Measurements from ENCODE around the gene RBM8A.

Gene RBM8A

GRCh38 chr1:145956781-145957442 is 29.6 kb upstream of the RBM8A start:
- no peaks in the 10 kb centered on the region for H3K27me3 ChIP-seq (replicated peaks in 2 of 5; ENCODE audit: control insufficient read depth in 4 of 5, insufficient read depth in 5 of 5, low read length in 4 of 5)
- WGBS (ENCODE audit: insufficient coverage): 3% methylated on average over 3 of the region's 3 CpGs
- CTCF ChIA-PET: interaction anchor here (1.1 to 1.9 kb wide), 6 partner anchors 9 to 85 kb away, joined by 3 to 9 read pairs (median 4); no protein-coding TSS in a partner anchor

GRCh38 chr1:145956361-145956760 is 29.1 kb upstream of the RBM8A start:
- ChIA-PET POLR2A (no interaction called here), CTCF (interaction anchor here (0.6 to 1.4 kb wide), 2 partner anchors 9 to 42 kb away, joined by 3 read pairs; no protein-coding TSS in a partner anchor)
- no peak for DNase-seq
- Histone ChIP-seq H3K4me3 (ENCODE audit: control insufficient read depth in 1 of 7, extremely low read depth in 1 of 7, insufficient read depth in 4 of 7, low read depth in 2 of 7, low read length in 6 of 7) (peak overlapping the region in 6 of 7 experiments; percentile 81 to 95 (median 86)), H3K36me3 (ENCODE audit: control insufficient read depth in 4 of 4, insufficient read depth in 4 of 4, low read length in 3 of 4) (peaks cover 0 to 6% (median 4%) of the 10 kb centered on the region in 4 experiments), H3K27ac (ENCODE audit: insufficient read depth in 1 of 2, low read depth in 1 of 2, low read length in 2 of 2, poor library complexity in 1 of 2, severe bottlenecking in 2 of 2) (peak overlapping the region; percentile 26 to 87), H3K27me3 (replicated peaks in 2 of 5; ENCODE audit: control insufficient read depth in 4 of 5, insufficient read depth in 5 of 5, low read length in 4 of 5) (no peaks in the 10 kb centered on the region), H3K4me1 (ENCODE audit: control extremely low read depth in 1 of 4, control insufficient read depth in 4 of 4, insufficient read depth in 4 of 4, low read length in 3 of 4) (peaks cover 29 to 60% (median 49%) of the 10 kb centered on the region in 4 experiments), H3K9me3 (ENCODE audit: control extremely low read depth in 1 of 5, control insufficient read depth in 4 of 5, insufficient read depth in 2 of 5, low read depth in 1 of 5, low read length in 4 of 5) (no peaks in the 10 kb centered on the region)

More at GRCh38 chr1:145956781-145957442, 29.6 kb upstream of the RBM8A start:
- Histone ChIP-seq H3K27ac (ENCODE audit: insufficient read depth in 1 of 2, low read depth in 1 of 2, low read length in 2 of 2, poor library complexity in 1 of 2, severe bottlenecking in 2 of 2) (peak overlapping the region; percentile 61 to 87), H3K36me3 (ENCODE audit: control insufficient read depth in 4 of 4, insufficient read depth in 4 of 4, low read length in 3 of 4) (peaks cover 0 to 6% (median 3%) of the 10 kb centered on the region in 4 experiments), H3K4me1 (ENCODE audit: control extremely low read depth in 1 of 4, control insufficient read depth in 4 of 4, insufficient read depth in 4 of 4, low read length in 3 of 4) (peaks cover 29 to 65% (median 54%) of the 10 kb centered on the region in 4 experiments), H3K4me3 (ENCODE audit: control insufficient read depth in 1 of 7, extremely low read depth in 1 of 7, insufficient read depth in 4 of 7, low read depth in 2 of 7, low read length in 6 of 7) (peak overlapping the region; percentile 54 to 95 (median 85)), H3K9me3 (ENCODE audit: control extremely low read depth in 1 of 5, control insufficient read depth in 4 of 5, insufficient read depth in 2 of 5, low read depth in 1 of 5, low read length in 4 of 5) (no peaks in the 10 kb centered on the region)
- DNase-seq: peak in 1 of 3 donors; percentile 24
- POLR2A ChIA-PET: interaction anchor here (1.0 to 1.8 kb wide), 3 partner anchors 14 to 38 kb away, joined by 5 to 8 read pairs (median 7); partner anchors contain the start of genes PEX11B and RBM8A

GRCh38 chr1:145955436-145955835 is 28.2 kb upstream of the RBM8A start:
- CTCF ChIA-PET: interaction anchor here (1.0 to 1.5 kb wide), 4 partner anchors 11 to 25 kb away, joined by 3 to 4 read pairs (median 3); no protein-coding TSS in a partner anchor
- POLR2A ChIA-PET: no interaction called here

GRCh38 chr1:145953861-145954260 is 26.6 kb upstream of the RBM8A start:
- ChIA-PET CTCF (interaction anchor here (0.7 kb wide), 2 partner anchors 9 to 13 kb away, joined by 3 read pairs; no protein-coding TSS in a partner anchor), POLR2A (no interaction called here)
- Histone ChIP-seq H3K36me3 (ENCODE audit: control insufficient read depth in 4 of 4, insufficient read depth in 4 of 4, low read length in 3 of 4) (peaks cover 0 to 8% (median 5%) of the 10 kb centered on the region in 4 experiments), H3K27ac (ENCODE audit: insufficient read depth in 1 of 2, low read depth in 1 of 2, low read length in 2 of 2, poor library complexity in 1 of 2, severe bottlenecking in 2 of 2) (no peak overlapping the region), H3K9me3 (ENCODE audit: control extremely low read depth in 1 of 5, control insufficient read depth in 4 of 5, insufficient read depth in 2 of 5, low read depth in 1 of 5, low read length in 4 of 5) (no peaks in the 10 kb centered on the region), H3K27me3 (replicated peaks in 2 of 5; ENCODE audit: control insufficient read depth in 4 of 5, insufficient read depth in 5 of 5, low read length in 4 of 5) (no peaks in the 10 kb centered on the region), H3K4me1 (ENCODE audit: control extremely low read depth in 1 of 4, control insufficient read depth in 4 of 4, insufficient read depth in 4 of 4, low read length in 3 of 4) (peaks cover 19 to 47% (median 31%) of the 10 kb centered on the region in 4 experiments), H3K4me3 (ENCODE audit: control insufficient read depth in 1 of 7, extremely low read depth in 1 of 7, insufficient read depth in 4 of 7, low read depth in 2 of 7, low read length in 6 of 7) (no peak overlapping the region)
- WGBS (ENCODE audit: insufficient coverage): 95% methylated on average over 3 of the region's 6 CpGs
- DNase-seq: no peak

More at GRCh38 chr1:145955436-145955835, 28.2 kb upstream of the RBM8A start:
- H3K4me3 ChIP-seq (ENCODE audit: control insufficient read depth in 1 of 7, extremely low read depth in 1 of 7, insufficient read depth in 4 of 7, low read depth in 2 of 7, low read length in 6 of 7): peak overlapping the region in 2 of 7 experiments; percentile 11 to 95
- peaks cover 0 to 8% (median 5%) of the 10 kb centered on the region in 4 experiments for H3K36me3 ChIP-seq (ENCODE audit: control insufficient read depth in 4 of 4, insufficient read depth in 4 of 4, low read length in 3 of 4)
- H3K27ac ChIP-seq (ENCODE audit: insufficient read depth in 1 of 2, low read depth in 1 of 2, low read length in 2 of 2, poor library complexity in 1 of 2, severe bottlenecking in 2 of 2): no peak overlapping the region
- no peaks in the 10 kb centered on the region for H3K9me3 ChIP-seq (ENCODE audit: control extremely low read depth in 1 of 5, control insufficient read depth in 4 of 5, insufficient read depth in 2 of 5, low read depth in 1 of 5, low read length in 4 of 5)
- no peak for DNase-seq
- H3K4me1 ChIP-seq (ENCODE audit: control extremely low read depth in 1 of 4, control insufficient read depth in 4 of 4, insufficient read depth in 4 of 4, low read length in 3 of 4): peaks cover 29 to 60% (median 45%) of the 10 kb centered on the region in 4 experiments
- 56% methylated on average over 2 of the region's 2 CpGs for WGBS (ENCODE audit: insufficient coverage)
- no peaks in the 10 kb centered on the region for H3K27me3 ChIP-seq (replicated peaks in 2 of 5; ENCODE audit: control insufficient read depth in 4 of 5, insufficient read depth in 5 of 5, low read length in 4 of 5)

GRCh38 chr1:145952903-145953302 is 25.6 kb upstream of the RBM8A start:
- DNase-seq: no peak
- Histone ChIP-seq H3K9me3 (ENCODE audit: control extremely low read depth in 1 of 5, control insufficient read depth in 4 of 5, insufficient read depth in 2 of 5, low read depth in 1 of 5, low read length in 4 of 5) (no peaks in the 10 kb centered on the region), H3K27ac (ENCODE audit: insufficient read depth in 1 of 2, low read depth in 1 of 2, low read length in 2 of 2, poor library complexity in 1 of 2, severe bottlenecking in 2 of 2) (no peak overlapping the region), H3K4me3 (ENCODE audit: control insufficient read depth in 1 of 7, extremely low read depth in 1 of 7, insufficient read depth in 4 of 7, low read depth in 2 of 7, low read length in 6 of 7) (no peak overlapping the region), H3K4me1 (ENCODE audit: control extremely low read depth in 1 of 4, control insufficient read depth in 4 of 4, insufficient read depth in 4 of 4, low read length in 3 of 4) (peaks cover 14 to 38% (median 22%) of the 10 kb centered on the region in 4 experiments), H3K27me3 (replicated peaks in 2 of 5; ENCODE audit: control insufficient read depth in 4 of 5, insufficient read depth in 5 of 5, low read length in 4 of 5) (no peaks in the 10 kb centered on the region), H3K36me3 (ENCODE audit: control insufficient read depth in 4 of 4, insufficient read depth in 4 of 4, low read length in 3 of 4) (peaks cover 0 to 10% (median 5%) of the 10 kb centered on the region in 4 experiments)
- WGBS (ENCODE audit: insufficient coverage): 100% methylated on average over 2 of the region's 3 CpGs
- ChIA-PET CTCF (no interaction called here), POLR2A (no interaction called here)

GRCh38 chr1:145951526-145951925 is 24.2 kb upstream of the RBM8A start:
- CTCF ChIA-PET: interaction anchor here (0.6 to 1.8 kb wide), 5 partner anchors 8 to 15 kb away, joined by 3 to 4 read pairs (median 3); no protein-coding TSS in a partner anchor
- DNase-seq: no peak
- Histone ChIP-seq H3K36me3 (ENCODE audit: control insufficient read depth in 4 of 4, insufficient read depth in 4 of 4, low read length in 3 of 4) (peaks cover 6 to 17% (median 11%) of the 10 kb centered on the region in 4 experiments), H3K4me1 (ENCODE audit: control extremely low read depth in 1 of 4, control insufficient read depth in 4 of 4, insufficient read depth in 4 of 4, low read length in 3 of 4) (peaks cover 6 to 29% (median 16%) of the 10 kb centered on the region in 4 experiments), H3K27ac (ENCODE audit: insufficient read depth in 1 of 2, low read depth in 1 of 2, low read length in 2 of 2, poor library complexity in 1 of 2, severe bottlenecking in 2 of 2) (no peak overlapping the region), H3K9me3 (ENCODE audit: control extremely low read depth in 1 of 5, control insufficient read depth in 4 of 5, insufficient read depth in 2 of 5, low read depth in 1 of 5, low read length in 4 of 5) (no peaks in the 10 kb centered on the region), H3K27me3 (replicated peaks in 2 of 5; ENCODE audit: control insufficient read depth in 4 of 5, insufficient read depth in 5 of 5, low read length in 4 of 5) (no peaks in the 10 kb centered on the region), H3K4me3 (ENCODE audit: control insufficient read depth in 1 of 7, extremely low read depth in 1 of 7, insufficient read depth in 4 of 7, low read depth in 2 of 7, low read length in 6 of 7) (no peak overlapping the region)
- WGBS (ENCODE audit: insufficient coverage): 100% methylated on average over 1 of the region's 1 CpG
- POLR2A ChIA-PET: interaction anchor here (0.6 kb wide), 1 partner anchor 12 kb away, joined by 5 read pairs; no protein-coding TSS in a partner anchor

- H3K27ac ChIP-seq (ENCODE audit: insufficient read depth in 1 of 2, low read depth in 1 of 2, low read length in 2 of 2, poor library complexity in 1 of 2, severe bottlenecking in 2 of 2): no peak overlapping the region
- no peak overlapping the region for H3K4me3 ChIP-seq (ENCODE audit: control insufficient read depth in 1 of 7, extremely low read depth in 1 of 7, insufficient read depth in 4 of 7, low read depth in 2 of 7, low read length in 6 of 7)
- 100% methylated on average over 4 of the region's 4 CpGs for WGBS (ENCODE audit: insufficient coverage)
- peaks cover 8 to 18% (median 13%) of the 10 kb centered on the region in 4 experiments for H3K36me3 ChIP-seq (ENCODE audit: control insufficient read depth in 4 of 4, insufficient read depth in 4 of 4, low read length in 3 of 4)
- H3K27me3 ChIP-seq (replicated peaks in 2 of 5; ENCODE audit: control insufficient read depth in 4 of 5, insufficient read depth in 5 of 5, low read length in 4 of 5): no peaks in the 10 kb centered on the region
- DNase-seq: no peak
- no peaks in the 10 kb centered on the region for H3K9me3 ChIP-seq (ENCODE audit: control extremely low read depth in 1 of 5, control insufficient read depth in 4 of 5, insufficient read depth in 2 of 5, low read depth in 1 of 5, low read length in 4 of 5)
- peaks cover 0 to 11% (median 3%) of the 10 kb centered on the region in 4 experiments for H3K4me1 ChIP-seq (ENCODE audit: control extremely low read depth in 1 of 4, control insufficient read depth in 4 of 4, insufficient read depth in 4 of 4, low read length in 3 of 4)
- ChIA-PET POLR2A (no interaction called here), CTCF (interaction anchor here (0.7 to 1.3 kb wide), 2 partner anchors 18 to 26 kb away, joined by 3 to 5 read pairs; no protein-coding TSS in a partner anchor)
Measured at GRCh38 chr1:145949219-145949618, 21.9 kb upstream of the RBM8A start.

All from common myeloid progenitor, CD34-positive (primary cell).